ENCODE data around the gene SOX6.

GRCh38 chr11:16356761-16357393 lies 531 bp upstream of the SOX6 start:
- no peak for TF ChIP-seq CTCF (IDR thresholded peaks at IDR 0.05; ENCODE audit: low read length)
- TF ChIP-seq EZH2 (optimal IDR thresholded peaks at IDR 0.05; ENCODE audit: low read depth, low read length) = no peak

Data from MM.1S (cell line).